Activated CD4-positive, alpha-beta T cell treated with anti-CD3 and anti-CD28 coated beads, Interleukin-2, Interleukin-4, amounts not matched to agents 100 ng/mL and 50 ng/mL, durations not matched to agents 16 hours and 8 hours (primary cell): ENCODE results near the gene PAX9.

Experiments used
- DNase-seq: peaks from one replicate; pipeline ENCODE4 v3.0.0-alpha.2; 2020; ENCODE audit warnings: low spot score

The PAX9 gene

GRCh38 chr14:36661506-36662257 lies at the start of gene PAX9:
PAX9 (plus strand) TSS chr14:36661860; CDS start chr14:36662090, 230 bp downstream.
- peak; percentile 49 for DNase-seq

GRCh38 chr14:36617824-36618223 lies 43.8 kb upstream of the PAX9 start:
- DNase-seq: no peak

GRCh38 chr14:36618641-36619040 lies 43.0 kb upstream of the PAX9 start:
- DNase-seq: no peak

GRCh38 chr14:36619131-36619530 lies 42.5 kb upstream of the PAX9 start:
- no peak for DNase-seq

GRCh38 chr14:36619853-36620252 lies 41.8 kb upstream of the PAX9 start:
- no peak for DNase-seq

GRCh38 chr14:36625014-36625413 lies 36.6 kb upstream of the PAX9 start:
- DNase-seq: no peak

GRCh38 chr14:36625436-36625835 lies 36.2 kb upstream of the PAX9 start:
- no peak for DNase-seq

- no peak for DNase-seq
These were observed 35.5 kb upstream of the PAX9 start for GRCh38 chr14:36626151-36626550.

- DNase-seq: no peak
These were observed 33.7 kb upstream of the PAX9 start for GRCh38 chr14:36627981-36628380.

GRCh38 chr14:36633580-36633979 lies 28.1 kb upstream of the PAX9 start:
- DNase-seq: no peak

GRCh38 chr14:36646664-36647416 lies 14.8 kb upstream of the PAX9 start:
- no peak for DNase-seq

- no peak for DNase-seq
These were observed 14.2 kb upstream of the PAX9 start for GRCh38 chr14:36647417-36647823.

- no peak for DNase-seq
These were observed 13.6 kb upstream of the PAX9 start for GRCh38 chr14:36647824-36648753.

GRCh38 chr14:36649872-36650650 lies 11.6 kb upstream of the PAX9 start:
- DNase-seq: no peak

GRCh38 chr14:36652542-36653201 lies 9.0 kb upstream of the PAX9 start:
- no peak for DNase-seq

GRCh38 chr14:36653413-36653812 lies 8.2 kb upstream of the PAX9 start:
- DNase-seq: no peak

- DNase-seq: no peak
These were observed 7.5 kb upstream of the PAX9 start for GRCh38 chr14:36653962-36654793.

GRCh38 chr14:36654794-36655381 lies 6.8 kb upstream of the PAX9 start:
- no peak for DNase-seq

GRCh38 chr14:36655571-36655962 lies 6.1 kb upstream of the PAX9 start:
- DNase-seq: no peak
